SK-N-MC (cell line): ENCODE data around the gene LRP4.

Experiments
- EZH2 ChIP-seq: fragments of 200-600 bp; sonication (generic); IDR thresholded peaks from one replicate; pipeline ENCODE4 v1.6.1; 2017; ENCODE audit warnings: antibody characterized with exemption
- FOXP2 ChIP-seq: optimal IDR thresholded peaks from 2 replicates; pipeline ENCODE3; 2011; ENCODE audit warnings: mild to moderate bottlenecking, moderate library complexity; ENCODE audit not compliant: insufficient read depth; ENCODE audit errors: extremely low read length, control extremely low read depth
- POLR2AphosphoS5 ChIP-seq: IDR thresholded peaks from 2 replicates; pipeline ENCODE4 v1.6.1; 2012; ENCODE audit warnings: mild to moderate bottlenecking, low read depth, low read length, borderline replicate concordance

- TF ChIP-seq EZH2 = no peak
- no peak for TF ChIP-seq POLR2AphosphoS5
- TF ChIP-seq FOXP2 = no peak
These were observed 30.9 kb upstream of the LRP4 start for GRCh38 chr11:46949297-46949696.
